Large intestine (tissue), 3 donors: ENCODE measurements around the gene SLC7A14. TPM values are rescaled to one million over a fixed set of nuclear protein-coding genes. Genes with fewer than 3 reads are reported as not detected.

ENCODE experiments used
- DNase-seq, 2 donors: peaks; one replicate each; pipeline versions ENCODE4 v3.0.0 to v3.0.0-alpha.2; 2013
- H3K27ac ChIP-seq: one replicate; pipeline ENCODE4 v1.5.1; 2013; ENCODE audit warnings: low read length
- H3K27me3 ChIP-seq: 2 replicates; pipeline ENCODE4 v1.6.1; 2013; ENCODE audit warnings: low read length; ENCODE audit not compliant: control insufficient read depth, insufficient read depth
- H3K36me3 ChIP-seq: 2 replicates; pipeline ENCODE4 v1.6.1; 2013; ENCODE audit warnings: low read length; ENCODE audit not compliant: control insufficient read depth, insufficient read depth
- H3K4me1 ChIP-seq: one replicate; pipeline ENCODE4 v1.6.1; 2013; ENCODE audit warnings: low read length; ENCODE audit not compliant: control insufficient read depth, insufficient read depth
- H3K4me3 ChIP-seq: one replicate; pipeline ENCODE4 v1.5.1; 2013; ENCODE audit warnings: low read length
- H3K9me3 ChIP-seq: one replicate; pipeline ENCODE4 v1.6.1; 2013; ENCODE audit warnings: mild to moderate bottlenecking, low read depth, low read length, moderate library complexity; ENCODE audit not compliant: control insufficient read depth
- WGBS: methylation state at CpG from one replicate; pipeline ENCODE4 v1.1.5; 2013; ENCODE audit warnings: low lambda C conversion rate; ENCODE audit not compliant: insufficient coverage; 5-methylcytosine and 5-hydroxymethylcytosine counted together
- polyA plus RNA-seq: library from polyadenylated mRNA; unstranded; fragments of 120-200 nt; gene quantifications from one replicate; pipeline ENCODE4 v1.2.1, GENCODE V29; 2013

The SLC7A14 gene
- polyA plus RNA-seq, 1 donor: 3.2 TPM

- Histone ChIP-seq H3K36me3 (no peaks in the 10 kb centered on the region), H3K9me3 (no peaks in the 10 kb centered on the region), H3K27me3 (no peaks in the 10 kb centered on the region), H3K4me3 (no peak overlapping the region), H3K27ac (no peak overlapping the region), H3K4me1 (no peaks in the 10 kb centered on the region)
- WGBS: 100% methylated on average over 1 of the region's 3 CpGs
- no peak for DNase-seq
Observed at GRCh38 chr3:170487031-170487430, 98.8 kb downstream of the SLC7A14 start.

DNA sequence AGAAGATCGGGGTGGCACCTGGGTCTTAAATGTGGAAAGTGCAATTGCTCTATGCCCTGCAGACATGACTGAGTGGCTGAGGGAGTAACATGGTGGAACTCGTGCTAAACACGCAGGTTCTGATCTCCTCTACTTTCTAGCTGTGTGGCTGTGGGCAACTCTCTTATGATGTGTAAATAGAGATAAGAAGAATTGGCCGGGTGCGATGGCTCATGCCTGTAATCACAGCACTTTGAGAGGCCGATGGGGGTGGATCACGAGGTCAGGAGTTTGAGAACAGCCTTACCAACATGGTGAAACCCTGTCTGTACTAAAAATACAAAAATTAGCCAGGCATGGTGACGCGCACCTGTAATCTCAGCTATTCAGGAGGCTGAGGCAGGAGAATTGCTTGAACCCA lies 99.5 kb downstream of the SLC7A14 start:
- H3K36me3 ChIP-seq: no peaks in the 10 kb centered on the region
- no peak for DNase-seq
- no peak overlapping the region for H3K27ac ChIP-seq
- no peaks in the 10 kb centered on the region for H3K9me3 ChIP-seq
- no peak overlapping the region for H3K4me3 ChIP-seq
- WGBS: no CpG with 5 or more reads among the region's 9 CpGs
- H3K27me3 ChIP-seq: no peaks in the 10 kb centered on the region
- no peaks in the 10 kb centered on the region for H3K4me1 ChIP-seq

- H3K27me3 ChIP-seq: no peaks in the 10 kb centered on the region
- no peak overlapping the region for H3K27ac ChIP-seq
- H3K36me3 ChIP-seq: no peaks in the 10 kb centered on the region
- H3K4me1 ChIP-seq: no peaks in the 10 kb centered on the region
- DNase-seq: no peak
- H3K4me3 ChIP-seq: no peak overlapping the region
- H3K9me3 ChIP-seq: no peaks in the 10 kb centered on the region
- WGBS: no CpG with 5 or more reads among the region's 4 CpGs
Observed at GRCh38 chr3:170485696-170486095, 100.2 kb downstream of the SLC7A14 start.

DNA sequence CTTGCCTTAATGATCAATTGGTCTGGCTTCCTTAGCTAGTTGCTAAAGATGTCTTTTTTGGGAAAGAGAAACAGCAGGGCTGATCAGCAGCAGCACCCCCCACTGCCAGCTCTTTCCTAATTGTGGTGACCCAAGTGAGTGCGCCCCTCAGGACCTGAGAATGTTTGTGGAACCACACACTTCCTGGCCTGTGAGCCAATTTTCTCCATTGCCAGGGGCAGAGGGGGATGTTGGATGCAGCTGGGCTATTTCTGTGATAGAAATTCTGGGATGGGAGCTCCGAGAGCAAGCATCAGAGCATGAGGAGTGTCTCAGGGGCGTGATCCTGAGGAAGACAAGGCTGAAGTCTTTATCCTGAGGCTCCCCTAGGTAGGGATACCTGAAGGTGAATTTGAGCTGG lies 100.6 kb downstream of the SLC7A14 start:
- DNase-seq: no peak
- Histone ChIP-seq H3K4me1 (no peaks in the 10 kb centered on the region), H3K9me3 (no peaks in the 10 kb centered on the region), H3K4me3 (no peak overlapping the region), H3K27me3 (no peaks in the 10 kb centered on the region), H3K27ac (no peak overlapping the region), H3K36me3 (no peaks in the 10 kb centered on the region)
- no CpG with 5 or more reads among the region's 3 CpGs for WGBS

DNA sequence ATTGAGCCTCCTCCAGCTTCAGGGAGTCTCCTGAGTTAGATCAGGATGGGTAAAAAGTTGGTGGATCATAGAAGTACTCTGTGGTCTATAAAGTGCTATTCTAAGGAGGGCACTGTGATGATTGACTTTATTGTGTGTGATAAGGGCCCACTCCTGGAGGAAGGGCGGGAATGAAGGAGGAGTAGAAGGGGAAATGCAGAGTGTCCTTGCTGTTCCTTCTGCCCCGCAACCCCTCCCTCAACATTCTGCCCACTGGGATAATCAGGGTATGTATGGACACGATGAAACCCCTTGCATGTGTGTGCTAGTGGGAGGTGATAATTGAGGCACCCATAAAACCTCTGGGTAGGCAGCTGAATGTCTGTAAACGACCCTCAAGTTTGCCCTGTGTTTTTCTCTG lies 101.0 kb downstream of the SLC7A14 start:
- 100% methylated on average over 1 of the region's 4 CpGs for WGBS
- H3K4me3 ChIP-seq: no peak overlapping the region
- no peak for DNase-seq
- no peaks in the 10 kb centered on the region for H3K9me3 ChIP-seq
- no peaks in the 10 kb centered on the region for H3K36me3 ChIP-seq
- no peak overlapping the region for H3K27ac ChIP-seq
- no peaks in the 10 kb centered on the region for H3K4me1 ChIP-seq
- no peaks in the 10 kb centered on the region for H3K27me3 ChIP-seq

DNA sequence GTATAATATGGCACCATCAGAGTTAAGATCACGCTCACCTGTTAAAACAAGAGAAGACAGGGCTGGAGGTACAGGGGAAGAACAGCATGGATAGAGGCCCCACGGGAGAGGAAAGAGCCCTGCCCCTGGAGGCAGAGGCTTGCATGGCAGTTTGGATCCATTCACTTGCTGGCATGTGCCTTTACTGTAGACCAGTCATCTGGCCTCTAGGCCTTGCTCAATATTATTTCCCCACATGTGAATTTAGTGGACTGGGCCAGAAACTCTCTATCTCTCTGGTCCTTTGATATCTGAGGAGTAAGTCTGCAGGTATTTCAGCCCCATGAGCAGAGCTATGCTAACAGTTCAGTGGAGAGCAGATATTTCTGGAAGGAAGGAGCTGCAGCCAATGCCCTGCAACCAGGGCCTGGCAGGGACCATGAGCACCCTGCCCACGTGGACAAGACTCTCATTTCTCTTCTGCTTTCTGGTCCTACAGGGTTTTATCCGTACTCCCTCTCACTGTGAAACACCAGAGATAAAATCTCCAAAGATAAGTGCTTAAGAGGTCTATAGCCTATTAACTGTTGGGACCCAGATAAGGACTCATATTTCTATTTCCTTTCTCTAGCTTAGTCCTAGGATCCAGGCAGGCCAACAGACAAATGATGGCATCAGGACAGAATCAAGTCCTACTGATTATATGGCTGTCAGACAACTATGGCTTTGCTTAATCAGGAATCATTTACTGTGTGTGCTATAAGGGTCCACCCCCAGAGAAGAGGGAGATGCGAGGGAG lies 102.2 kb downstream of the SLC7A14 start:
- H3K27ac ChIP-seq: no peak overlapping the region
- H3K27me3 ChIP-seq: peaks cover 2% of the 10 kb centered on the region
- no peaks in the 10 kb centered on the region for H3K9me3 ChIP-seq
- H3K36me3 ChIP-seq: no peaks in the 10 kb centered on the region
- no peaks in the 10 kb centered on the region for H3K4me1 ChIP-seq
- no peak overlapping the region for H3K4me3 ChIP-seq
- WGBS: 80% methylated on average over 1 of the region's 5 CpGs
- DNase-seq: no peak

DNA sequence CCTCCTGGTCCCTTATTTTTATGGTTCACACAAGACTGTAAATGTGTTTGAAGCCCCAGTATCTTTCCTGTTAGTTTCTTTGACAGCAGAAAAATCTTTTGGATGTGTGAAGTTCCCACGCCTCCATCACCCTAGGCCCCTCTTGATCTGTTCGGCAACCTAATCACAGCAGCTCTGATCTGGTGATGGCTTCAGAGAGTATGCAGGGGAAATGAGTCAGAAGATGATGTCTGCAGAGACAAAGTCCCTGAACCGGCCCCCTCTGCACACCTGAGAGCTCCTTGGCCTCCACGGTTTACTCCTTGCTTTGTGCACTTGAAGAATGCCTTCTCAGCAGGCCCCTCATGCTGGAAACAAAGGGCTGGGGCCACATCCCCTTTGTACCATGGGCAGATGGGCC lies 103.7 kb downstream of the SLC7A14 start:
- WGBS: no CpG with 5 or more reads among the region's 4 CpGs
- Histone ChIP-seq H3K36me3 (no peaks in the 10 kb centered on the region), H3K4me3 (no peak overlapping the region), H3K4me1 (no peaks in the 10 kb centered on the region), H3K9me3 (no peaks in the 10 kb centered on the region), H3K27me3 (peaks cover 5% of the 10 kb centered on the region), H3K27ac (no peak overlapping the region)
- no peak for DNase-seq

DNA sequence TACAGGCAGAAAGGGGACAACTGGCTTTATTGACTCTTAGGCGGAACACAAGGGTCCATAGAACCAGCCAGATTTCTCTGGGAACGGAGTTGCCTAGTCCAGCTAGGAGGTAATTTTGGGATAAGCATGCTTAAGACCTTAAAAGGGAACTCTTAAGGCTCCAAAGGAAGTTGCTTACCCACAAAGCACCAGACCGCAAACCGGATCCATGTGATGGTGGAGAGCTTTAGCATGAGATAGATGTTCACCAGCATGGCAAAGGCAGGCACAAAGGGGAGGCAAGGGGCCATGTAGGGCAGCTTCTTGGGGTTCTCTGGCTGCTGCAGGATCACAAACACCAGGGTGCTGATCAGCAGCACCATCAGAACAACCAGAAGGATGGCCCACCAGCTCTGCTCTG lies 105.8 kb downstream of the SLC7A14 start:
- WGBS: no CpG with 5 or more reads among the region's 4 CpGs

GRCh38 chr3:170477395-170477794 lies 108.5 kb downstream of the SLC7A14 start:
- Histone ChIP-seq H3K4me3 (no peak overlapping the region), H3K9me3 (no peaks in the 10 kb centered on the region), H3K27ac (no peak overlapping the region), H3K27me3 (peaks cover 33% of the 10 kb centered on the region), H3K4me1 (no peaks in the 10 kb centered on the region), H3K36me3 (no peaks in the 10 kb centered on the region)
- no peak for DNase-seq
- WGBS: 60% methylated on average over 1 of the region's 2 CpGs

More for the DNA sequence above, 105.8 kb downstream of the SLC7A14 start:
- no peaks in the 10 kb centered on the region for H3K36me3 ChIP-seq
- no peak overlapping the region for H3K27ac ChIP-seq
- DNase-seq: no peak
- H3K27me3 ChIP-seq: peaks cover 16% of the 10 kb centered on the region
- no peaks in the 10 kb centered on the region for H3K4me1 ChIP-seq
- no peak overlapping the region for H3K4me3 ChIP-seq
- H3K9me3 ChIP-seq: no peaks in the 10 kb centered on the region

GRCh38 chr3:170476291-170476690 lies 109.6 kb downstream of the SLC7A14 start:
- no CpG with 5 or more reads among the region's 6 CpGs for WGBS
- Histone ChIP-seq H3K36me3 (no peaks in the 10 kb centered on the region), H3K4me3 (no peak overlapping the region), H3K27me3 (peaks cover 33% of the 10 kb centered on the region), H3K9me3 (no peaks in the 10 kb centered on the region), H3K27ac (no peak overlapping the region), H3K4me1 (no peaks in the 10 kb centered on the region)
- no peak for DNase-seq

DNA sequence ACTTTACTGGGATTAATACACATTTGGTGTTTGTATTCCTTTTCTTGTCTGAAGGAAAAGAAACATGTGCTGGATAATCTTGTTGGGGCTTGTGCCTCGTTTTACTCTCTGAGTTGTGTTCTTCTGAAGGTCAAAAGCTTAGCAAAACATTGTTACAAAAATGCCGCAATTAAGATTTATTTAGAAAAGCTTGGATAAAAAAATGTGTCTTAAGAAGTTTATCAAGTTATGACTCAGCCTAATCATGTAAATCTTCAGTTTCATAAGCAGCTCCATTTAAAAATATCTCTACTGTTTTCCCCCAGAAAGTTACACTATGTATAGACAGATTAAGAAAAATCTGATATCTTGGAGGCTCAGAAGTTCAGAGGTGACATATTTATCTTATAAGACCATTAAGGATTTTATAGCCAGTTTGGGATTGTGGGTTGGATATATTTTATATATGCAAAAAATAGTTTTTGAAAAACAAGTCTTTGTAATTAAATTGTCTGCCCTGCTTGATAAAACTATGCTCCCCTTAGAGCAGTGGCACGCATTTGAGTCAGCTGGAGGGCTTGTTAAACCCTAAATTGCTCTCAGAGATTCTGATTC lies 110.7 kb downstream of the SLC7A14 start:
- Histone ChIP-seq H3K4me3 (no peak overlapping the region), H3K27me3 (peaks cover 39% of the 10 kb centered on the region), H3K36me3 (no peaks in the 10 kb centered on the region), H3K9me3 (no peaks in the 10 kb centered on the region), H3K27ac (no peak overlapping the region), H3K4me1 (no peaks in the 10 kb centered on the region)
- no peak for DNase-seq
- WGBS: 75% methylated on average over 2 of the region's 3 CpGs
